DND-41 (cell line): ENCODE results near the gene CARD19.

ENCODE experiments used
- CTCF ChIP-seq: IDR thresholded peaks from 2 replicates; pipeline ENCODE4 v1.5.1; 2012; ENCODE audit warnings: borderline replicate concordance, low read length, moderate library complexity, mild to moderate bottlenecking; ENCODE audit not compliant: poor library complexity, severe bottlenecking; ENCODE audit errors: extremely low read depth
- EZH2 ChIP-seq: IDR thresholded peaks from 3 replicates; pipeline ENCODE4 v1.6.1; 2012; ENCODE audit warnings: borderline replicate concordance, low read depth, mild to moderate bottlenecking, moderate library complexity, low read length, inconsistent platforms; ENCODE audit not compliant: severe bottlenecking

- no peak for TF ChIP-seq CTCF
- TF ChIP-seq EZH2, result no peak
Observed at GRCh38 chr9:93059011-93059714, 36.9 kb upstream of the CARD19 start.
